HG03571 (cell line): ENCODE measurements around the gene HOXD3.

Source experiments
- ATAC-seq: cut with Tn5 transposase; IDR thresholded peaks from one replicate; pipeline ENCODE4 v1.9.1; 2021; ENCODE audit not compliant: unreplicated experiment

The HOXD3 gene

DNA sequence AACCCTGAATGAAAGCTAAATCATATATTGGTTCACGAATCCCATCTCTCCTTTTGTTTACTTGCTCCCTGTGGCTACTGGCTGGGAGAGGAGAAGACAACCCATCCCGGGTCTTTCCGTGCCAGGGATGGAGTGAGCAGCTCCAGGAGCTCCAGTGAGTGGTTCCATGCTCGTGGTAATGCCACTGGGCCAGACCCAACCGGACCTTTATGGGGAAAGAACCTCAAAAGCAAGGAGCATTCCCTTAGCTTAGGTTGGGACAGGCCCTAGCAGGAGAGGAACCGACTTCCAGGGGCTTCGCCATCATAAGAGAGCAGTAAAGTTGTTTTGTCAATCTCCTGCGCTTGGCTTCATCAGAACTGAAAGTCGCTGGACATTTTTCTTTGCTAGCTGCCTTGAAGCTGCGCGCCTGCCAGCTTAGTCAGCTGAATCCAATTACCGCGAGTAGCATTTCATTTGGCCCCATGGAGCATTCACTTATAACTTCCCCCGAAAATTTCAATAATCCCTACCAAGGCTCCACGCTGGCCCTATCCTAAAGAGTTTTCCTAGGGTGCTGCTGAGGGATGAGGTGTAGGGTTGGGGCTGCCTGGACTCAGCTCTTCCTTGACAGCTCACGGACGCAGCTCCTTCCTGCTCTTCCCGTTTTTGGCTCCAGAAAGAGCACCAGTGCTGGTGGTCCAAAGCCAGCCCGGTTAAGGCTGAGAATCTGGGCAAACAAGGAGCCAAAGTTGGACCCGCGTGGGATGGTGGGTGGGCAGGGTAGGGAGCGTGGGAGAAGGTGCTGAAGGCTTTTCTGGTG, 4.9 kb downstream of the HOXD3 start:
- no peak for ATAC-seq

DNA sequence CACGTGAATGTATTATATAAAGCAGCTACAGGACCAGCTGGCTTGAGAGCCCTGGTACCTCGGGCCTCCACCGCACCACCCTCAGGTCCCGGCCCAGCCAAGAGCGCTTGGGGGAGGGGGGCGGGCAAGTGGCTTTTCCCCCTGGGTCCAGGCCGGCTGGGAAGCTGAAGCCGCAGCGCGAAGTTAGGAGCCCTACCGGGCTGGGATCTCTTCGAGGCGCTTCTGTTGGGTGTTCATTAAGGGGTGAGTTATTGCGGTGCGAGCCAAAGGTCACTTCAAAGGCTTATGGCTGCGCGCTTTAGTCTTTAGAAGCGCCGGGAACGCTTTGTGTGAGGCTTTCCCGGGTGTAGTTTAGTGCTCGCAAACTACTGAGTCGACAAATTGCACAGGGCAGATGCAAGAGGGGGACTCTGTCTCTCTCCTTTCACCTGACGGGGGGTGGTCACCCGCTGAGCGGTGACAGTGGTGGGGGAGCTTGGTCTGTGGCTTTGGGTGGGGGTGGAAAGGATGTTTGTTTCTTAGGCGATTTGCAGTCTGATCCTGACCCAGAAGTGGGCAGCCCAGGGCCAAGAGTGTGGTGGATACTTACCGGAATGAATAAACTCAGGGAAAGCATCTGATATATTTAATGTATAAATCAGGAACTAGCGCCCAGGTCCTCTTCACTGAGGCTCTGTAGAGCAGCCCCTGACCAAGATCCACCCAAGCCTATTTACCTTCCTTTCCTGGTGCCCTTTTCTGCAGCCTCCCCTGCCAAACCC, 6.0 kb downstream of the HOXD3 start:
- ATAC-seq = no peak

DNA sequence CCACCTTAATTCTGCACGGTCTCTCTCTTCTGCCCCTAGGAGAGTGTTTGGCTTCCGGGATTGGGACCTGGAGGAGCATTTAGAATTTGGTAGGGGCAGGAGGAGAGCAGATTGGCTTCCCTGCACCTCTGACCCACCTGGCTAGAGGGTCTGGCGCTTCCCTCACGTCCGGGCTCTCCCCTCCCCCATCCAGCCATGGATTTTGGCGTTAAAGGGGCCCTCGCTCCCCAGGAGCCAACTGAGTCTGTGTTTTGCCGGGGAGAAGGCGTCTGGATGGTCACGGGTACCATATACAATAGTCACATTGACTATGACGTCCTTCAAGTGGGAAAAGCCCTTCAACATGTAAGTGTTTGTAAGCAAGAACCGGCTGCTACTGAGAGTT, 6.6 kb downstream of the HOXD3 start:
- no peak for ATAC-seq

DNA sequence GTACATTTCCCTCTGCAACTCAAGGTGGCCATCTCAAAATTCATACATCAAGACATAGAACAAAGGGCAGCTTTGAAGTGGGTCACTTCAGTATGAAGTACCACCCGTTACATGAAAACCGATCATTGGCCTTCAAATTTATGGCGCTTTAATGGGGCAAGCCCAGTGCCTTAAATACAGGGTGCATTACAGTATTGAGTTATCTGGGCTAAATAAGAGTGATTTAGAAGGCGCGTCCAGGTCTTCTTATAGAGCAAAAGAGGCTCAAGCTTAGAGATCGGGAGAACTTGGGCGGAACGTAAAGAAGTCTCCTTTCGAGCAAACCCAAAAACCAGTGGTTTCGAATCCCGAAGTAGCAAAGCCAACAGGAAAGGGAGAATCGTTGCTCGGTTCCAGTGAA, 7.1 kb downstream of the HOXD3 start:
- ATAC-seq = no peak

DNA sequence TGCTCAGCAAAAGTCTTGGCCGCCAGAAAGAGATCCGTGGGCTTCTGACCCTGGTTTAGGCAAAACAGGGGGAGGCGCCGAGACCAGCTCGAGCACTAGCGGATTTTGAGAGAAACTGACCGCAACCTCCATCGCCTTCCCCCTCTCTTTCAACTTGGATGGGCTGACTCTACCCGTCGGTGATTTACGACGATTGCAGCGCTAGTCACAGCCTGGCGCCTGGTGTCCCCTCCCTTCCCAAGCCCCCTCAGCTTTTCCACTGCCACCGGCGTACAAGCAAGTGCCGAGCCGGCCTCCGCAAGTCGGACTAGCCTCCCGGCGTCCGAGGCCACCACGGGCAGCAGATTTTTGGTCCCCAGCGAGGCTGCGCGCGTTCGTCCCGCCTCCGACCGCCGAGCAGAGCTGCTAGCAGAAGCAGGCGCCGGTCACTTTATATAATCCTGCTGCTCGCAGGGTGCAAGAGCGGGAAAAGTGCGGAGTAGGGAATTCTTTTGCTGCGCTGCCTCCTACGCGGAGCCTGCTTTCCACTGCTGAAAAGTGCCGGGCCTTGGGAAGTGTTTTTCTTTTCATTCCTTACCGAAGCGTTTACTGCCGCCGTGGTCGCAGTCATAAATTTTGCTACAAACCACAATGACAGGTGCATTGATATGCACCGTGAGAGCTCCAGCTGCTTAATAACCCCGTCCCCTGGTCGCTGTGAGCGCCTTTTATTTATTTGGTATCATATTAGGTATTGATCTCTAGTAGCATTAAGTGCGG, 7.7 kb downstream of the HOXD3 start:
- ATAC-seq = no peak

DNA sequence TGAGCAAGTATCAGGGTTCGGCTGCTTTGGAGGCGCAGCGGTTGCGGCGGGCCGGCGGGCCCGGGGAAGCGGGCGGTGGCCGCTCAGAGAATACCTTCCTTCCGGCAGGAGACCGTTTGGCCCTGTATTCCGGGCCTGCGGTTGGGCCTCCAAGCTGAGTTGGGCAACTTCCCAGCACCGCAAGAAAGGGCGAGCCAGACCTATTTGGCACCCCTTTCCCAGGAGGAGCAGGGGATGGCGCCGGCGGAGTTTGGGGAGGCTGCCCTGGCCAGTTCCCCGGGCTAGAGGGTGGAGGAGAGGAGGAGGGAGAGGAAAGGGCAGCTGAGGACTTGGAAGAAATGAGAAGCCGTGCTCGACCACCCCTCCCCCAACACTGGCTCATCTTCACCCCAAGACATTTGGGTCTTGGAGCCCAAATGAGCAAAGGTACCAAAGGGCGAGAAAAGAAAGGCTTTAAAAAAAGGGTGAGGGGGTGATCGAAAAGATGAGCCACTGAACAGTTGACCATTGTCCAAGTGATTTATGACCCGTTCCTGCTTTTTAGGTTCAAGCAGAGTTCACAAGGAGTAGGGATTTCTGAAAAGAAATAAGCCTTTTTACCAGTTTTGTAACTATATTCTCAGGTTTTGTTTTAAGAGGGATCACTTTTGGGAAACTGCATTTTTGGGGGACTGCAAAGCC, 8.4 kb downstream of the HOXD3 start:
- ATAC-seq = no peak

DNA sequence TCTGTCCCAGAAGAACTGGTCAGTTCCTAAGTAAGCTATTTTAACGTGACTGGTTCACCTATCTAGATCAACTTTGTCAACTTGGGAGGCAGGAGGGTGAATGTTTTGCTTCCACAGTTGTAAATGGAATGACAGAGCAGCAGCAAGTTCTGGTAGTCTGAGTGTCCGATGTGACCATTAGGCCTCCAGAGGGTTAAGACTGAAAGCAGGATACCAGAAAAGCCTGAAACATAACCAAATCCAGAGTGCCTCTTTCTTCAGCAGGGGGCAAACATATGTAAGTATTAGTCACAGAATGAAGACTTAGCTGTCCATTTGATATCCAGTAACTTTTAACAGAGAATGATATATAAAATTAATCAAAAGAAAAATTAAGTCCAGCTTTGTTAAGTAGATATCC, 9.2 kb downstream of the HOXD3 start:
- ATAC-seq = no peak

DNA sequence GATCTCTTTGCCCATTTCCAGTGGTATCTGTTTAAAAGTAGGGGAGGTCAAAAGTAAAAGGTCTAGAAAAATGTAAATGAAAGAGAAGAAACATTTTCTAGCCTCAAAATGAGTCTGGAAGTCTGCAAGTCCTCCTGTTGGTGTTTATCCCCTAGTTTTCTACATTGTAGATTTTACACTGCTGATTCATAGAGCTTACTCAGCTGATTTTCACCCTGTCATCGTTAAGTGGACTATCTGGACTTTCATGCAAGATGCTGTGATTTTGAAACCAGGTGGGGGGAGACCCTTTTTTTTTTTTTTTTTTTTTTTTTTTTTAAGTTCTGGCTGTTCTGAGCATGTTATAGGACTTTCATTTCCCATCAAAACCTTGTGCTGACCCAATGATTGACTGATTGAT, 10.3 kb downstream of the HOXD3 start:
- no peak for ATAC-seq

DNA sequence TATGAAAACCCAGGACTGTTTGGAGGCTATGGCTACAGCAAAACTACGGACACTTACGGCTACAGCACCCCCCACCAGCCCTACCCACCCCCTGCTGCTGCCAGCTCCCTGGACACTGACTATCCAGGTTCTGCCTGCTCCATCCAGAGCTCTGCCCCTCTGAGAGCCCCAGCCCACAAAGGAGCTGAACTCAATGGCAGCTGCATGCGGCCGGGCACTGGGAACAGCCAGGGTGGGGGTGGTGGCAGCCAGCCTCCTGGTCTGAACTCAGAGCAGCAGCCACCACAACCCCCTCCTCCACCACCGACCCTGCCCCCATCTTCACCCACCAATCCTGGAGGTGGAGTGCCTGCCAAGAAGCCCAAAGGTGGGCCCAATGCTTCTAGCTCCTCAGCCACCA, 12.1 kb downstream of the HOXD3 start:
- no peak for ATAC-seq

DNA sequence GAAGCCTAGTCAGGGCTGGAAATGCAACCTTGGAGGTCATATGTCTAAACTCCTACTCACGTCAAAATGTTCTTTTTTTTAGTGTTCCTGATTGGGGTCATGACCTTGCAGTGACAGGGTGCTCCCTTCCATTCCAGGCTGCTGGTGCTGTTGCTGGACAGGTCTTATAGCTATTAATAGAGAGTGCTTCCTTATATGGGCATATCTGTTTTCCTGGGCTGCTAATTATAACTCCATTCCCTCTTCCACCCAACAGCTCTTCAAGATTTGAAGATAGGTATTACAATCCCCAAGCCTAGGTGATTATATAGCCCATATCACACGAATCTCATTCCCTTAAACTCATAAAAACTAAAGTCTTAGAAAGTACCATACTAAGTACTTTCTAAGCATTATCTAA, 12.6 kb downstream of the HOXD3 start:
- no peak for ATAC-seq

DNA sequence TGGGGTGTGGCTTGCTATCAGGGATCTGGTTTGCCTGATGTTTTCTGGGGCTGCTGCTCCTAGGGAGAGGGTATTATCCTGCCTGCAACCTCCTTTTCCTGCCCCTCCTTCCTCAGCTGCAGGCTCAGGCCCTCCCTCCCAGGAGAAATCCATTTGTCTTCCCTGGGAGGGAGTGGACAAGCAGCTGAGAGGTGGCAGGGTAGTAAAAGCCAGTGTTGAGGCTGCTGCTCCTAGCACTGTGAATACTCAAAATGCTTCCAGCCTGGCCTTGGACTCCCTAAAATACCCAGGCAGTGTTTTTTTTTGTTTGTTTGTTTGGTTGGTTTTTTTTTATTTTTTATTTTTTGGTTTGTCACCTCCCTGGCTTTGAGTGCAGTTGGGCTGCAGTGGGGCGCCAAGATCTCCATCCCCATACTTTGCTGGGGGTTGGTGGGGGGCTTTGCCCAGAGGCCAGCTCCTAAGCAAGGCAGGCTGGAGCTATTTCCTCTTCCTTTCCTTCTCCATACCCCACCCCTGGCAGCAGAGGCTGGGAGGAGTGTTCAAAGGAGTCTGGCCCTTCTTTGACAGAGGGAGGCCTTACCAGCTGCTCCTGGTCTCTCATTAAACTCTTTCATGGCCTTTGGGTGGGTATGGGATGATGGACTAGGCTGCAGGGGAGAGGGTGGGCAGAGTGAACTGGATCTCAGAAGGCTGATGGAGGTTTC, 13.6 kb downstream of the HOXD3 start:
- ATAC-seq = no peak

DNA sequence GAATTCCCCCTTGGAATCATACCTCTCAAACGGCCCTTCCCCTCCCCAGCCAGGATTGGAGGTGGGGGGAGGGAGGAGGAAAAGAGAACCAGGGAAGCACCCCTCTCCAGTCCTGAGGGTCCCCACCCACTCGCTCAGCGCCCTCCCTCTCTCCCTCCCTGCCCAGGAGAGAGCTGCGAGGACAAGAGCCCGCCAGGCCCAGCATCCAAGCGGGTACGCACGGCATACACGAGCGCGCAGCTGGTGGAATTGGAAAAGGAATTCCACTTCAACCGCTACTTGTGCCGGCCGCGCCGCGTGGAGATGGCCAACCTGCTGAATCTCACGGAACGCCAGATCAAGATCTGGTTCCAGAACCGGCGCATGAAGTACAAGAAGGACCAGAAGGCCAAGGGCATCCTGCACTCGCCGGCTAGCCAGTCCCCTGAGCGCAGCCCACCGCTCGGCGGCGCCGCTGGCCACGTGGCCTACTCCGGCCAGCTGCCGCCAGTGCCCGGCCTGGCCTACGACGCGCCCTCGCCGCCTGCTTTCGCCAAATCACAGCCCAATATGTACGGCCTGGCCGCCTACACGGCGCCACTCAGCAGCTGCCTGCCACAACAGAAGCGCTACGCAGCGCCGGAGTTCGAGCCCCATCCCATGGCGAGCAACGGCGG, 14.4 kb downstream of the HOXD3 start:
- no peak for ATAC-seq

DNA sequence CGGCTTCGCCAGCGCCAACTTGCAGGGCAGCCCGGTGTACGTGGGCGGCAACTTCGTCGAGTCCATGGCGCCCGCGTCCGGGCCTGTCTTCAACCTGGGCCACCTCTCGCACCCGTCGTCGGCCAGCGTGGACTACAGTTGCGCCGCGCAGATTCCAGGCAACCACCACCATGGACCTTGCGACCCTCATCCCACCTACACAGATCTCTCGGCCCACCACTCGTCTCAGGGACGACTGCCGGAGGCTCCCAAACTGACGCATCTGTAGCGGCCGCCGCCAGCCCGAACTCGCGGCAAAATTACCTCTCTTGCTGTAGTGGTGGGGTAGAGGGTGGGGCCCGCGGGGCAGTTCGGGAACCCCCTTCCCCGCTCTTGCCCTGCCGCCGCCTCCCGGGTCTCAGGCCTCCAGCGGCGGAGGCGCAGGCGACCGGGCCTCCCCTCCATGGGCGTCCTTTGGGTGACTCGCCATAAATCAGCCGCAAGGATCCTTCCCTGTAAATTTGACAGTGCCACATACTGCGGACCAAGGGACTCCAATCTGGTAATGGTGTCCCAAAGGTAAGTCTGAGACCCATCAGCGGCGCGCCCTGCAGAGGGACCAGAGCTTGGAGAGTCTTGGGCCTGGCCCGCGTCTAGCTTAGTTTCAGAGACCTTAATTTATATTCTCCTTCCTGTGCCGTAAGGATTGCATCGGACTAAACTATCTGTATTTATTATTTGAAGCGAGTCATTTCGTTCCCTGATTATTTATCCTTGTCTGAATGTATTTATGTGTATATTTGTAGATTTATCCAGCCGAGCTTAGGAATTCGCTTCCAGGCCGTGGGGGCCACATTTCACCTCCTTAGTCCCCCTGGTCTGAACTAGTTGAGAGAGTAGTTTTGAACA, 15.1 kb downstream of the HOXD3 start:
- ATAC-seq = no peak

DNA sequence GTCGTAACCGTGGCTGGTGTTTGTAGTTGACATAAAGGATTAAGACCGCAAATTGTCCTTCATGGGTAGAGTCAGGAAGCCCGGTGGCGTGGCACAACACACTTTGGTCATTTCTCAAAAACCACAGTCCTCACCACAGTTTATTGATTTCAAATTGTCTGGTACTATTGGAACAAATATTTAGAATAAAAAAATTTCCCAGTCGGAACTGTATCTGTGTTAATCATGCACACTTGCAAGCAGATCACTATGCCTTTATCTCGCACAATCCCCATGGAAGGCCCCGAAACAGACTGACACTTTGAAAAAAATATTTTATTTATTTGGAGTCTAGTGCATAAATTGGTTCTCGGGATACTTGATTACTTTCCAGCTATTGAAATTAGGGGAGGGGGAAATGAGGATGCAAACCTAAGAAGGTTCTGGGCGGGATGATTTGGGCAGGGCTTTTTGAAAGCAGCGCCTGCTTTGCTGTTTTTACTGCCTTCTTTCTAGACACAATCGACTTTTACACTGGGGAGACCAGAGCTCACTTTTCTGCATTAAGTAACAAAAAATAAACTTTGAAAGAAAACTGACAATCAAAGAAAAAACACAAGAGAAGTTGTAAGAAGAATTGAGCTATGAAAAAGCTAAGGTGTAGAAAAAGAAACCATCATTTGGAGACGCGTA, 15.9 kb downstream of the HOXD3 start:
- no peak for ATAC-seq

DNA sequence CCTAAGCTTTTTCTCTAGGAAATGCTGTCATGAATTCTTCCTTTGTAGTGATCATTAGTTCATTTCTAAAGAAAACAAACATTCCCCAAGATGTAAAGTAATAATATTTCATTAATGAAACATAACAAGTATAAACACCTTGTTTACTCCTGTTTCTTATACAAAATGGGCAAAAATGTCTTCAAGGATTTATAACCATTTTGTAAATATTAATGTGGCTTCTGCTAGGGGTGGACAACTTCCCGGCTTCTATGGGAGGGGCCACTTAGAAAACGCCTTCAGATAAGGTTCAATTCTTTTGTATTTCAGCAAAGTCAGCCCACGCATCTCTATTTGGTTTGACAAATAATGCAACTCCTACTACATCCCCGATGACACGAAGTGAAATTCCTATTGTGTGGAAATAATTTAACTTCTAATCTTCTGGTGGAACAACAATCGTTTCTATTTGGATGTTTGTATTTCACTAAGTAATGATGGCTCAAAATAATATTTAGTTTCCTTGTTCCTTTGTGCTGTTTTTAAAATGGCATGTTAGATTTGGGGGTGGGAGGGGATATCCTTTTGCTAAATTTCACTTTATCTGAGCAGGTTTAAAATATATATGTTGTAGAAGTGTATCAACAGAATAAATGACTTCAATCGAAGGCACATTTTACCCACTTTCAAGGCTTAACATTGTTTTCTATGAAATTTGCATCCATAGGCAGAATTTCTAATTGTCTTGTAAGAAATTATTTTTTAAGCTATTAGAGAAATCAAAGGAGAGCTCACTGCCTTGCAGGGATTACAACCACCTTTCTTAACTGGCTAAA, 16.7 kb downstream of the HOXD3 start:
- ATAC-seq = no peak

DNA sequence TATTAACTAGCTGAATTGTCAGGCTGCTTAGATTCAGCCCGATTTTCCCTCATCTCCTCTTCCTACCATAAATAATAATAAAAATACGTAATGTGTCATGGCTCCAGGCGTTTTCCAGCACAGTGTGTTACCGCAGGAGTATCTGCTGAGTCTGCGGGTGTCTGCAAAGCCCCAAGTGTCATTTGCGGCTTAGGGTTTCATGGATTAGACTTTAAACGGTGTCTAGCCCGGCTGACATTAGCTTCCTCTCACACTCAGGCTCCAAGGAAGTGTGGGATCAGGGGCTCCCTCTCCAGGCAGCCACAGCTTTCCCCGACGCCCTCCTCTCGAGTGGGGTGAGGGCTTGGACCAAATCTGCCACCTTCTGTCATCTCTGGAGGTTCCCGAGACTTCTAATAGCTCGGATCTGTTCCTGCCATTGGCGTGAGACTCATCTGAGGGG, 17.3 kb downstream of the HOXD3 start:
- ATAC-seq = no peak

DNA sequence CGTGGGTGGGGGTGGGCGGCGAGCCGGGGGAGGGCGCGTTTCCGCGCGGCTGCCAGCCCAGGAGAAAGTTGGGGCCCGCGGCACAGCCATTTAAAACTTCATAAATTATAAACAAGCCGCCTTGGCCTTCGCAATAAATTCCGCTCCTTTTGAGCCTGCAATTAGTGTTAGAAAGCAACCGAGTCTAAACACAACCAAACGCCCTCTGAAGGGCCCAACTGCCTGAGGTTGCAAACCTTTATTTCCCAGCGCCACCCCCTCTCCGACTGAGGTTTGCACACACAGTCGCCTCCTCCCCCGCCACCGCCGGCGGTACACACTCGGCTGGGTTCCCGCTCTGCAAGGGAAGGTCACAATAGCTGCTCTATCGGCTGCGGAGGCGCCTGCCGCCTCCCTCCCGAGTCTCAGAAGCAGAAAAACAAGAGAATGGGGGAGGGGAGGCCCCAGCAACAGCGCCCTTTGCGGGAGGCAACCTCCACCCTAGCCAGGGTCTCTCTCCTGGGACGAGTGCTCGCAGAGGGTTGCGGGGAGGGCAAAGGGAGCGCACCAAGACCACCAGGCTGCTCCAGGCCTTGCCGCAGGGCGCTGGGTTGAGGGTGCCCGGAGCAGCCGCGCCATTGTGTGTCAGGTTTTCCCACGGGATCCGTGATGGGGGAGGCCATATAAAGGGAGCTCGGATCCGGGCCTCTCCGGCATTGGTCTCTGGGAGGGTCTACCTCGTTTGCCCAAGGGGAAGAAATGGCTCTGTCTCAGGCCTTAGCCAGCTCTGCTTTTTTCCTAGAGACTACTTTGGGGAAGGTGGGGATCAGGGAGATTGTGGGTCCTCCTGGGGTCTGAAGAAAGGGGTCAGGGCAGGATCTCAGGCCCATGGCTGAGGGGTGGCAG, 18.0 kb downstream of the HOXD3 start:
- no peak for ATAC-seq
